ENCODE measurements around the gene OR4A5.
"Not testable (repeated sequence)": the region's sequence is repeated elsewhere in the genome, so short reads cannot be mapped to it uniquely, and the experiment has no call there.

Gene OR4A5

GRCh38 chr11:54706532-54706931 lies at the start of gene OR4A5:
TSS of gene OR4A5 (plus strand) at chr11:54706832. CDS start at chr11:54706885, 53 bp downstream.
- not testable (repeated sequence) for DNase-seq

GRCh38 chr11:54720094-54720493 lies 13.5 kb downstream of the OR4A5 start:
- DNase-seq = not testable (repeated sequence)
